ENCODE measurements around the gene SNX22.
"Not testable (repeated sequence)": the region's sequence is repeated elsewhere in the genome, so short reads cannot be mapped to it uniquely, and the experiment has no call there.

Gene SNX22

DNA sequence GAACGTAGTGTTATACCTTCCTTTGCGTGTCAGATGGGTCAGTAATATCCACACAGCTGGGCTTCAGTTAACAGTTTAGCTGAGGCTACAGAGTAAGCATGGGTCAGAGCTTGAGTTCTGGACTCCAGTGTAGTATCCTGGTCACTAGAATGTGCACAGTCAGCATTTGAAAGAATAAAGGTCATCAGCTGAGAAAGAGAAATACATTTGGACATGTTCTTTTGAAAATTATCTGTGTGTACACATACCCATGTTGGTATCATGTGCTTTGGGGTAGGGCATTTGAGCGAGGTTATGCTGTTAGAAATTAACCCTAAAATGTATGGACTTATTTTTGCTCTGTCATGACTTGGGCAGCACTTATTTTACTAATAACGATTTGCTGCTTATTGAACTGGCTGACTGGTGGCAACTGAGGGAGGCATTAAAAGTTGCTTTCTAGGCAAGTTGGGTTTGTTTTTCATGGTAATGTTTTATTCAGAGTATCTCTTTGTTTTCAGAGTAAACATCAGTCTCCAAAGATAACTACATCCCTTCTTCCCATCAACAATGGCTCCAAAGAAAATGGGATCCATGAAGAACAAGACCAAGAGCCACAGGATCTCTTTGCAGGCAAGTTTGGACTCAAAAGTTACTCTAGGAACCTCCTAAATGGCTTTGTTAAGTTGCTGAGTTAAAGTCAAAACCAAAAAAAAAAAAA lies 39.3 kb upstream of the SNX22 start:
- DNase-seq (ENCODE audit: low read depth): no peak
- no peak overlapping the region for H3K4me3 ChIP-seq (ENCODE audit: low read depth, low read length)
- TF ChIP-seq, protein P1, sequence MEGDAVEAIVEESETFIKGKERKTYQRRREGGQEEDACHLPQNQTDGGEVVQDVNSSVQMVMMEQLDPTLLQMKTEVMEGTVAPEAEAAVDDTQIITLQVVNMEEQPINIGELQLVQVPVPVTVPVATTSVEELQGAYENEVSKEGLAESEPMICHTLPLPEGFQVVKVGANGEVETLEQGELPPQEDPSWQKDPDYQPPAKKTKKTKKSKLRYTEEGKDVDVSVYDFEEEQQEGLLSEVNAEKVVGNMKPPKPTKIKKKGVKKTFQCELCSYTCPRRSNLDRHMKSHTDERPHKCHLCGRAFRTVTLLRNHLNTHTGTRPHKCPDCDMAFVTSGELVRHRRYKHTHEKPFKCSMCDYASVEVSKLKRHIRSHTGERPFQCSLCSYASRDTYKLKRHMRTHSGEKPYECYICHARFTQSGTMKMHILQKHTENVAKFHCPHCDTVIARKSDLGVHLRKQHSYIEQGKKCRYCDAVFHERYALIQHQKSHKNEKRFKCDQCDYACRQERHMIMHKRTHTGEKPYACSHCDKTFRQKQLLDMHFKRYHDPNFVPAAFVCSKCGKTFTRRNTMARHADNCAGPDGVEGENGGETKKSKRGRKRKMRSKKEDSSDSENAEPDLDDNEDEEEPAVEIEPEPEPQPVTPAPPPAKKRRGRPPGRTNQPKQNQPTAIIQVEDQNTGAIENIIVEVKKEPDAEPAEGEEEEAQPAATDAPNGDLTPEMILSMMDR (IDR thresholded peaks at IDR 0.05; ENCODE audit: control insufficient read depth, extremely low read depth, insufficient read depth): no peak

DNA sequence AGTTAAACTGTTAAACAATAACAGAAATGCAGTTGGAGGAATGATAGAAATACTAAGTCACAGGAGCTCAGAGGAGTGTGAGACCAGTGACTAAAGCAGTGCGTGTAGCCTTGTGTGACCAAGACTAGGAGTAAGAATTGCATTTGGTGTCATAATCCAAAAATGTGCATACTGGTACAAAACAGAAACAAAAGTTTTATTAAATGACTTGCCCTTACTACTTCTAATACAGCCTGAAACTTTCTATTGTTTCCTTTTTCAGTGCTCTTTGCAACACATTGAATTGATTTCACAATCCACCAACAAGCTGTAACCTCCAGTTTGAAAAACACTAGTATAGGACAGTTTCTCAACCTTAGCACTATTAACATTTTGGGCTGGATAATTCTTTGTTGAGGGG lies 38.6 kb upstream of the SNX22 start:
- H3K4me3 ChIP-seq (ENCODE audit: low read depth, low read length): no peak overlapping the region
- DNase-seq (ENCODE audit: low read depth): no peak

DNA sequence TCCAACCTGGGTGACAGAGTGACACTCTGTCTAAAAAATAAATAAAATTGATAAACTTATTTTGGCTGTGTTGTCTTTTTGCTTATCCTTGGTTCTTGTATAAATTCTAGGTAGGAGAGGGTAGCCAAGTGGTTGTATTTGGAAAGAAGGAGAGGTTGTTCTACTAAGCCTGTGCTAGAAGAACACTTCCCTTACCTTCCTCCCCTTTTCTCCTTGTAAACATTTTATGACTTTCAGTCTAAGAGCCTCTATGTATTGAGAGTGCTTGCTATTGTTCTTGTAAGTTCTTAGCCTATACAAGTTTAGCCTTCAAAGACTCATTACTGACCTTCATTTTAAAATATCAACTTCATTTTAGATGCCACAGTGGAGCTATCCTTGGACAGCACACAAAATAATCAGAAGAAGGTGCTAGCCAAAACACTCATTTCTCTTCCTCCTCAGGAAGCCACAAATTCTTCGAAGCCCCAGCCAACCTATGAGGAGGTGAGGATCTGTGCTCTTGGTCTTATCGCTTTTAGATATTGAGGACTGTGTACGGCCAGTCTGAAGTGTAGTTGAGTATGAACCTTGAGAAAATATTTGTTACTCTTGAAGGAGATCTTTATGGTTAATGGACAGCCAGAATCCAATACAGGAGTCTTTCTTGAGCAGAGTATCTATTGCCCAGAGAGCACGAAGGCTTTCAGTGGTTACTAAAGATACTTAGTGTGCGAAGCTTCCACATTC lies 33.6 kb upstream of the SNX22 start:
- H3K4me3 ChIP-seq (ENCODE audit: low read depth, low read length): no peak overlapping the region
- TF ChIP-seq, protein P1 (IDR thresholded peaks at IDR 0.05; ENCODE audit: control insufficient read depth, extremely low read depth, insufficient read depth): no peak
- DNase-seq (ENCODE audit: low read depth): no peak

More for the DNA sequence above, 38.6 kb upstream of the SNX22 start:
- TF ChIP-seq, protein P1 (IDR thresholded peaks at IDR 0.05; ENCODE audit: control insufficient read depth, extremely low read depth, insufficient read depth): no peak

DNA sequence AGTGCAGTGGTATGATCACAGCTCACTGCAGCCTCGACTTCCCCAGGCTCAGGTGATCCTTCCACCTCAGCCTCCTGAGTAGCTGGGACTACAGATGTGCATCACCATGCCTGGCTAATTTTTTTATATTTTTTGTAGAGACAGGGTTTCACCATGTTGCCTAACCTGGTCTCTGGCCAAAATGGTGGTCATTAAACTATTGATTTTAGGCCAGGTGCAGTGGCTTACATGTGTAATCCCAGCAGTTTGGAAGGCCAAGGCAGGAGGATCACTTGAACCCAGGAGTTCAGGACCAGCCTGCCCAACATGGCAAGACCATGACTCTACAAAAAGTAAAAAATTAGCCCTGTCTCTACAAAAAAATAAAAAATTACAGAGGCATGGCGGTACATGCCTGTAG lies 31.2 kb upstream of the SNX22 start:
- not testable (repeated sequence) for H3K4me3 ChIP-seq (ENCODE audit: low read depth, low read length)

DNA sequence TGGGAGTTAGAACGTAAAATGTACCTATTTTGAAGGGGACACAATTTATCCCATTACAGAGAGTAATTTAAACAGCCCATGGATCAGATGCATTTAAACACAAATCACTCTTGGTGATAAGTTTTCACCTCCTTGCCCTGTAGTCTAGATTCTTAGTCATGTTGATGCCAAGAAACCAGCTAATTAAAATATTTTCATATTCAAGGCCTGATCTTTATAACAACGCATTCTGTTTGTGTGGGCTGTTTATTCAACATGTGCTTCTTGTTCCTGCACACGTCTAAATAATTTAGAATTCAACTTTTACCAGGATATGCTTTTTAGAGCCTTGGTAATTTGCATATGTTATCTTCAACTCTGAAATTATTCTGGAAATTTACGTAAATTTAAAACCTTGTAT lies 29.9 kb upstream of the SNX22 start:
- DNase-seq (ENCODE audit: low read depth): no peak

More for the DNA sequence above, 31.2 kb upstream of the SNX22 start:
- DNase-seq (ENCODE audit: low read depth): not testable (repeated sequence)

DNA sequence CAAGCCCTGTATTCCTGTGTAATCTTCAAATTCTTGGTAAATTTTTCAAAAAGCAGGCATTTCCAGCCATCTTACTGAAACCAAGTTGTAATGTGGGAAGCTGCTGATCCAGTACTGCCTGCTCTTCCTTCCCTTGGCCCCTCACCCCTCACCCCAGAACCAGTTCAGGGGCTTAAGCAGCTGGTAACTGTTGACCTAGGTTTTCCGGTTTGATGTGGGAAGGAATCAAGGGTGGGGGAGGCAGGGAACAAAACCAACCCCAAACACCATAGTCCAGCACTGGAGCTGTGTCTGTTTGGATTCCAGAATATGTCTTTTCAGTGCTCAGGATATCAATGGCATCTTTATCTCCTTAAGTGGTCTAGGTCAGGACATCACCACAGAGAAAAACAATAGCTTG lies 29.1 kb upstream of the SNX22 start:
- no peak overlapping the region for H3K4me3 ChIP-seq (ENCODE audit: low read depth, low read length)
- no peak for DNase-seq (ENCODE audit: low read depth)
- TF ChIP-seq, protein P1 (IDR thresholded peaks at IDR 0.05; ENCODE audit: control insufficient read depth, extremely low read depth, insufficient read depth): no peak

More for the DNA sequence above, 29.9 kb upstream of the SNX22 start:
- TF ChIP-seq, protein P1 (IDR thresholded peaks at IDR 0.05; ENCODE audit: control insufficient read depth, extremely low read depth, insufficient read depth): no peak
- H3K4me3 ChIP-seq (ENCODE audit: low read depth, low read length): no peak overlapping the region

DNA sequence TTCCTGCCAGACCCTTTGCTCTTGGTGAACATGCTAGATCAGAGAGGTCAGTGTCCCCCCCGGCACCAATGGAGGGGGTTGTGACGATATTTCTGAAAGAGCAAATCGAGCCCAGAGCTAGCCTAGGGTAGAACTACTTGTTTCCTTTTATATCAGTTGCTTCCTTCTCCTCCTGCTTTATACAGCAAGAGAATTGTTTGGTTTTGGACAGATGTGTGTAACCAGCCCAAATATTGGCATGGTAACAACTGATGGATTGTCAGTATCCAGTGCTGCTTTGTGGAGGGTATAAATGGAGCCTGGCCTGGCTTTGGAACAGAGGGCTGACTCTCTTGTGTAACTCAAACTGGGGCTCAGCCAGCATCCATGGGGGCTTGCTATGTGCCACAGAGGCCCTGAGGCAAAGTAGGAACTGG lies 28.6 kb upstream of the SNX22 start:
- H3K4me3 ChIP-seq (ENCODE audit: low read depth, low read length): no peak overlapping the region
- TF ChIP-seq, protein P1 (IDR thresholded peaks at IDR 0.05; ENCODE audit: control insufficient read depth, extremely low read depth, insufficient read depth): no peak
- no peak for DNase-seq (ENCODE audit: low read depth)
